Measurements from ENCODE around the gene SVIL.
"Not testable (repeated sequence)": the region's sequence is repeated elsewhere in the genome, so short reads cannot be mapped to it uniquely, and the experiment has no call there.

DNA sequence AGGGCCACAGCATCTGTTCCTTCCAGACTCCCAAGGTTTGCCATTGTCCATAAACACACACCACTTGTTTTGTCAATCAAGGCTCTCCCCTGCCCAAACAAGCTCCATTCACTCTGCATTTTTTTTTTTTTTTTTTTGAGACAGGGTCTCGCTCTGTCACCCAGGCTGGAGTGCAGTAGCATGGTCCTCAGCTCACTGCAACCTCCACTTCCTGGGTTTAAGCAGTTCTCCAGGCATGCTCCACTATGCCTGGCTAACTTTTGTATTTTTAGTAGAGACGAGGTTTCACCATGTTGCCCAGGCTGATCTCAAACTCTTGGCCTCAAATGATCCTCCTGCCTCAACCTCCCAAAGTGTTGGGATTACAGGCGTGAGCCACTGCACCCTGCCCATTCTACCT, 24.4 kb downstream of the SVIL start:
- not testable (repeated sequence) for TF ChIP-seq CTCF (conservative IDR thresholded peaks at IDR 0.05); EZH2 (IDR thresholded peaks at IDR 0.05; ENCODE audit: low read depth)
